ENCODE results near the gene NUB1.

NUB1 gene

DNA sequence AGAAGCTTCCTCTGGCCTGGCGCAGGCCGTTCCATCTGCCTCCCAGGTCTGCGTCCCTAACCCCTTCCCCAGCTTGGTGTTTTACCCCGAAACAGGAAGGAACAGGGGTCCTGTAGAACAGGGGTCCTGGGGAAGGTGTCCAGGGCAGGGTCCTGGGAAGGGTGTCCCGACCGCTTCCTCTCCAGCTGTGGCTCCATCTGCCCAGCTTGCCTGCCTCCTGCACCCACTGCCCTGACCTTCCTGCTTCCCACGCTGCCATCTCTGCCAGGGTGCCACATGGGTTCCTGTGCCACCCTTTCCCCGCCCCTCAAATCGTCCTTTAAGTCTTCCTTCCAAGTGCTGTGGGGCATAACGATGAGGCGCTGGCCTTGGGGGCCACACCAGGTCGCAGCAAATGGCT lies 35.8 kb downstream of the NUB1 start:
- DNase-seq (ENCODE audit: low read depth in 2 of 2), result no peak

DNA sequence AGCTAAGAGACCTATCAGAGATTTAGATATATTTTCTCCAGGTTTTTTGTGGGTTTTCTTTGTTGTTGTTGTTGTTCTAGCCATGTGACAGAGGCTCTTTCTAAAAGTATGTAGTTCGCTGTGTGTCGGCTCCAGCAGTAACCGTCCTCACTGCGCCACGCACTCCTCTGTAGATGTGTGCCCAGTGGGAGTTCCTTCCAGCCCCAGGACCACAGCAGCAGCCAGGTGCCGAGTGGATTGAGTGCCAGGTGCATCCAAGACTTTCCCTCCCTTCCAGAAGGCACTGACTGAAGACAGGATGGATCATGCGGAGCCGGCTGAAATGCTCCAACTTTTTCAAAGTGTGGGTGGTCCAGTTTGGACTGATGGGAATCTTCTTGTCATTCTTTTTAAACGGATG lies 36.4 kb downstream of the NUB1 start:
- no peak for DNase-seq (ENCODE audit: low read depth in 2 of 2)

DNA sequence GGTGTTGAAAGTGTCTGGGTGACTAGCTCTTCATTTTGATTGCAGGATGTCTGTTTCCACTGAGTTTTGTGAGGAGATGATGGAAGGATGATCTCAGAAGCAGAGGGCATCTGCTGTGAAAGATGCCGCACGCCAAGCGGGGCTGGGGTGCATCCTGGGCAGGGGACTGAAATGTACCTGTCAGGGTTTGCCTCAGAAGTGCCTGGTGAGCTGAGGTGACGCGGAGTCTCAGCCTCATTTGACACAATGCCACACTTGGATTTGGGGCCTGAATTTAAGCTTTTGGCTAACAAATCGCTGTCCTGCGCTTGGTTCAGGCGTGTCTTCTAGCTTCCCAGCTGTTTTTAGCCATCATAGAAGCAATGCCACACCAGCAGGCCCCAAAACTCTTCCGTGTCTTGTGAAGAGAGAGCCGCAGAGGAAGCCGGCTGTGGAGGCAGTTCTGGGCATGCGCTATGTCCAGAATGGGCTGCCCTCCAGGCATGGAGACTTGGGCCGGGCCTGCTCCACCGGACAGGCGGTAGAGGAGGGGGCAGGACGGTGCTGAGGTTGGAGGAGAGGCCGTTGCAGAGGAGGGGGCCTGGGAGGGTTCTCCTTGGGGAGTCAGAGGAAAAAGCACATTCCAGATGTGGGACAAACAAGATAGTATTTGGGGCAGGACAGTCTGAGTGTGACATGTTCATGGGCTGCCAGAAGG lies 37.0 kb downstream of the NUB1 start:
- no peak for DNase-seq (ENCODE audit: low read depth in 2 of 2)

DNA sequence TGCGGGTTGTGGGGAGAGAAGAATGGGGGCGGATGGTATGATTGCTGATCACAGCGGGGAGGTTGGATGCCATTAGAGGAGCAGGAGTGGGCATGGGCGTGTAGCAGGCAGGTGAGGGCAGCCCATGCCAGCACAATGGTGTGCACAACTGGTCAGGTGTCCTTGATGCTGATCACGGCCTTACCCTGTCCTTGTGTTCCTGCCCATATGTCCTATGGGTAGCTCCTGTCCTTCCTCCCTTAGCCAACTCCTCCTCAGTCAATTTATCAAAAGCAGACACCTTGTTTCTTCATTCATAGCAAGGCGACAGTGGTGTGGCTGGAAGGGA lies 37.5 kb downstream of the NUB1 start:
- DNase-seq (ENCODE audit: low read depth in 2 of 2), result no peak

DNA sequence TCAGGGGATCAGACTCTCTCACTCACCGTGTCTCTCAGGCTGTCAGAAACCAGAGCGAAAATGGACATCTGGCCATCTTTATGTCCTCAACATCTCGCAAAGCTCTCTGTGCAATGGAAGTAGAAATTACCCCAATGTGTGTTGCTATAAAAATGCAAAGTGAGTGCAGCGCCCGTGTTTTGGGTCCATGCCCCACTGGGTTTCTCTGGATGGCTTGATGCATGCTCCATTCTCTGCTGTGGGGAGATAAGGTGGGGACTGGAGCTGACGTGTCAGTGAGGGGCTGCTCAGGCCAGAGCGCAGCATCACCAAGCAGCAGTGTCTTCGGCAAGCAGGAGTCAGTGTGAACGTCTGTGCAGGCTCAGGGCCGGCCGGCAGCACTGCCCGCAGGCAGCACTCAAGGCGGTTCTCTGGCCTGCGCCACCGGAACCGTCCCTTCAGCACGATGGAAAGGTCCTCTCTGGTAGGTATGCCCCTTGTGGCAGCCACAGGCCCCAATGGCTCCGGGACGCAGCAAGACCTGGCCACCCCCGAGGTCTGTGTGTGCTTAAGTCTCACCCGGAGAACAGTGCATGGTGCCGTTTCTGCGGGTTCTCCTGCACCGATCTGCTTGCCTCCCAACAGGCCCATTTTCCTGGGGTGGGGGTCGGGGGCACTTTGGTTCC lies 38.1 kb downstream of the NUB1 start:
- no peak for DNase-seq (ENCODE audit: low read depth in 2 of 2)

DNA sequence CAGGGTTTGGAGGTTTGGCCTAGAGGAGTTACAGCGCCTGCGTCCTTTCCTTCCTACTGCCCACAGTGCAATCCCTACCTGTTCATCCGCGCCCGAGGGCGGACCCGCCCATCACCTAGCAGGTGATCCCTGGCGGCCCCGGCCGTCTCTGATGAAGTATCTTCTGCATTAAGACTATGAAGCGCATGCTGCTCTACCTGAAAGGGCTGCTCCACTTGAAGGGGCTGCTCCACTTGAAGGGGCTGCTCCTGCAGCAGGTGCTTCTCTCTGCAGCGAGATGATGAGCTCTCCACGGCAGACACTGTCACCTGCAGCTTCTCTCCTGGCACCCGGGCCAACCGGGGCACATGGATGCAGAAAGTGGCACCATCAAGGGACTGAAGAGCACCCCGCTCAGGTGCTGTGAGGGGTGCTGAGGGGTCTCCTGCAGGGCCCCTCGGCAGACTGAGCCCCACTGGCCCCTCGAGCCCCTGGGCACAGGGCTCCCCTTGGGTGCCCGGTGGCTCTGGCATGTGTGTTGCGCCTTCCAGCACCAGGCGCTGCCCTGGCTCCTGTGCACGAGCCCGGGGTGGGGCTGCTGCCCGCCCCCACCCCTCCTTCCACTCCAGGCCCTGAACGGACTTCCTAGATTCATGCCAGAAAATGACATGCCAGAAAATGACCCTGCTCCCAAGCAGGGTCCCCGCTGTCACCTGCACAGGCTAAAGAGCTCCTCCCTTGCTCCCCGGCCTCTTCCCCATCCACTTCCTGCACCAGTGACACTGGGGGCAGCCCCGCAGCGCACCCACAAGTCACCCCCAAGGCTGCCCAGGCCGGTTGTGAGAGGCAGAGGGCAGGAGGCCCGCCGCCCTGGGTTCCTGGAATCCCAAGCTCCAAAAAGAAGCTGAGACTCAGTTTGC lies 38.8 kb downstream of the NUB1 start:
- no peak for DNase-seq (ENCODE audit: low read depth in 2 of 2)

DNA sequence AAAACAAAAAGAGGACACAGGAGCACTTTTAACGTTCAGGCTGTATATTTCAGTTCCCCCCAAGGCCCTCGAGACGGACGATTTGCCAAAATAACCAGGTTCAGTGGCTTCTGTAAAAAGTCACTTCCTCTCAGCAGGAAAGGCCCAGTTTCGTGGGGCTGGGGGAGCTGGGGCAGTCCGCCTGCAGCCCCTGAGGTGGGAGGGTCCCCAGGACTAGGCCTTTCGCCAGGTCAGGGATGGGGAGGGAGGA lies 39.4 kb downstream of the NUB1 start:
- DNase-seq (ENCODE audit: low read depth in 2 of 2), result no peak

DNA sequence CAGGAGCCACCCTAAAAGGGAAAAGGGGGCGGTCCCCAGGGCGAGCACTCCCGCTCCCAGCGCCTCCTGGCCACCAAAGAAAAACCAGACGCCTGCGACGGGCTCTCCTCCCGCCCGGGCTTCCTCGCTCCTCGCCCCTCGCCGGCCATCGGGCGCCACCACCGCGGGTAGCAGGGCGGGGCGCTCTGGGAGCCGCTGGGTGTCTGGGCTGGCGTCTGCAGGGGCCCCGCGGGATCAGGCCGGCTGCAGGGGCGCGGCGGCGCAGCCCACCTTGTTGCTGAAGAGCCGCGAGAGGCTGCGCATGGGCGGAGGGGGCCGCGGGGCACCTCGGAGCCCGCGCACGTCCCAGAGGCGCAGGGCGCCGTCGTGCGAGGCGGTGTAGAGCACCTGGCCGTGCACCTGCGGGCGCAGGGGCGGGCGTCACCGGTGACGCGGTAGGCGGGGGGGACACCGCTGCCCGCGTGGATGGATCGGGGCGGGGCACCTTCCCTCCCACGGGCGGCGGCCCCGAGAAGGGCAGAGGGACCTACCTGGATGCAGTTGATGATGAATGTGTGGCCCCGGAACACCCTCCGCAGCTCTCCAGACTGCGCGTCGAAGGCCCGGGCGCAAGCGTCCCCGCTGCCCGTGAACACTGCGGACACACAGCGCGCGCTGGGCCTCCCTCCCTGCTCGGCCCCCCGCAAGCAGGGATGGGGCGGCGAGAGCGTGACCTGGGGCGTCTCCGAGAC lies 39.9 kb downstream of the NUB1 start:
- no peak for DNase-seq (ENCODE audit: low read depth in 2 of 2)

DNA sequence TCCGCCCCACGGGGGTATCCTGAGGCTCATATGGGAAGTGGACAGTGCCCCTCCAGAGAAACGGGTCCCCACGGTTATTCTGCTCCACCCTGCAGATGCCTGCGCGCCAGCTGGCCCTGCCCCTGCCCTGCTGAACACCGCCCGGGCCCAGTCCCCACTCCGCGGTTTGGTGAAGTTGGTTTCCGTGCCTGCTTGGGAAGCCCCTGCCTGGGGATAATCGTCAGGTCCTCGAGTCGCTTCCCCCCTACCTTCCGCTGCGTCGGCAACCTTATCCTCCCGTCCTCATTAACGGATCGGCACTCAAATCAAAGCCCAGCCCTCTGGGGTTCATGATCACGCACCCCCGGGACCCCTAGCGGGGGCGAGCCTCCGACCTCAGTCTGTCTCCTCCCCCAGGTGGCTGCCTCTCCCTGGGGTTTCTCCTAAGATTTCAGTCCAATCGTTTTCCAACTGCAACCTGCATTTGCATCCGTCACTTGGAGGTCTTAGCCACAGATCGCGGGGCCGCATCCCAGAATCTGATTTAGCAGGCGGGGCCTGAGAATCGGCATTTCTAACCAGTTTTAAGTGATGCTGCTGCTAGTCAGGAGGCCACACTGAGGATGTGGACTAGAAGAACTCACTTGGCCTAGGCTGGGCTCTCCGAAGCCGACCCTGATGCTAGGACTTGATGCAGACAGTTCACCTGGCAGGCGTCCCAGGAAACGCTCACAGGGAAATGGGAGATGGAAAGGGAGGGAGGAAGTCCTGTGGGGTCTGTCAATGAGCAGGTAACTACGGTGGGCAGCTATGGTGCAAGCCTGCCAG lies 40.7 kb downstream of the NUB1 start:
- no peak for DNase-seq (ENCODE audit: low read depth in 2 of 2)

DNA sequence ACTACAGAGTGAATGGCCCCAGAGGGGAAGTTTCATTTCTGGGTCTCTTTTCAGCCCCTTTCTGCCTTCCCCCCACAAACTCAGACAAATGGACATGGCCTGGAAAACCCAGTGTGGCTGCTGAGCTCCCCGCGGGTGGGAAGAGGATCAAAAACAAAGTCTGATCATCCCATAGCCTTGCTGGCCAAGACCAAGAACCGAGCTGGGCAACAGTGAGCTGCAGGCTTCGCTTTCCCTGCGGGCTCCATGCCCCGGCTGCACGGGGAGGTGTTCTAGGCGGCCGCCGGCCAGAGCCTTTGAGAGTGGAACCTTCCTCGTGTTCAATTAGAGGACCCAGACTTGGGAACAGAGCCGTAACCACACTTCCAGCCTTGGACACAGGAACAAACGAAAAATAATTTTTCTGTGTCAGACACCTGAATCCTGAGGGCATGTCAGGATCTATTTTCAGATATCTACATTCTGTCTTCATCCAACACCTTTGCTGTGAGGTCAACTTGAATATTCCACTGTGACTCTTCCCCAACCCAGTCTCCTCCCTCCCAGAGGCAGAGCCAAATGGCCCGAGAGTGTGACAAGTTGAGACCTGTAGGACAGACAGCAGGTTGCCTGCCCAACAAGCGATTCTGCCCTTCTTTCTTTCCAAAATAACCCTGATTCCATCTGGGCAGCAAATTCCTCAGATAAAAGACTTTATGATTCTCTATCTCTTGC lies 42.2 kb downstream of the NUB1 start:
- no peak for DNase-seq (ENCODE audit: low read depth in 2 of 2)

DNA sequence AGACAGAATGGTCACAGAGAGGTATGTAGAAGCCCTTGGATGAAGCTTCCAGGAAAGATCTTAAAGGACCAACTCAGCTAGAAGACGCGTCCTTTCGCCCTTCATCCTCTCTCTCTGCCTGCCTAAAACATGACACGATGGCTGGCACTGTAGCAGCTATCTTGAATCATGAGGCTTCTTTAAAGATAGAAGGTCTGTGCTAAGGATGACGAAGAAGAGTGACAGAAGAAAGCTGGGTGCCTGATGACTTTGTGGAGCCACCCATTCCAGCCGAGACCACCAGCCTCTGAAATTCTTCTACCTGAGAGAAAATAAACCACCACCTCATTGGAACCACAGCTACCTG lies 42.7 kb downstream of the NUB1 start:
- DNase-seq (ENCODE audit: low read depth in 2 of 2), result no peak

DNA sequence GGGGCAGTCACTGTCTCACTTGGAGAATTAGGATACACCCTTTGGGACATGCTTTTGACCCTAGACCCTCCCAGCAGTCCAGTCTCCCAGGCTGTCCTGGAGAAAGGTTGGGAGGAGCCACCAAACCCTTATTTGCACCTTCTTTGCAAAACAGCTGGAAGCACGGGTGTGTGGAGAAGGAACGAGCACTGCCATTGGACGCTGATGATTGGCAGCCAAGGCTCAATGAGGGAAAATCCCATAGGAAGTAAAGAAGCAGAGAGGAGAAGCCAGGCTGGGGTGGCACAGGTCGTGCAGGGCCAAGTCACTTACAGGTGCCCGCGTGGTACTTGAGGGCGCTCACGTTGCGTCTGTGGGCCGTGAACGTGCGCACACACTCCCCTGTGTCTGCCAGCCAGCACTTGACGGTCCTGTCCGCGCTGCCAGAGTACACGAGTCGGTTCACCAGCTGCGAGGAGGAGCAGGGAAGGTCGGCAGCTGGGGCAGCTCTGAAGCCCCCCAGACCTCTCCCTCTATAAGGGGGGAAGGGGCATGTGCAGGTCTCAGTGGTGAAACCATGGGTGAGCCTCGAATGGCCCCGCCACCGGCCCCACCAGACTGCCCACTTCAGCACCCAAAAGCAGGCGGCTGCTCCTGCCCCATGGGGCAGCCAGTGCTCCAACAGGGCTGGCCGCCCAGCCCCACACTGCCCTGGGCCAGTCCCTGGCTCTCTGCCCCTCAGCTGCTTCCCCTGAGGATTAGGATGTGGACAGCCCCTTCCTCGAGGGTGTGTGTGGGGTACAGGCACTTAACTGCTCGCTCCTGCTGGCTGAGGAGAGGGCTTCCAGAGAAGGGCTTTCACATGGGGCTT lies 43.4 kb downstream of the NUB1 start:
- DNase-seq (ENCODE audit: low read depth in 2 of 2), result no peak

DNA sequence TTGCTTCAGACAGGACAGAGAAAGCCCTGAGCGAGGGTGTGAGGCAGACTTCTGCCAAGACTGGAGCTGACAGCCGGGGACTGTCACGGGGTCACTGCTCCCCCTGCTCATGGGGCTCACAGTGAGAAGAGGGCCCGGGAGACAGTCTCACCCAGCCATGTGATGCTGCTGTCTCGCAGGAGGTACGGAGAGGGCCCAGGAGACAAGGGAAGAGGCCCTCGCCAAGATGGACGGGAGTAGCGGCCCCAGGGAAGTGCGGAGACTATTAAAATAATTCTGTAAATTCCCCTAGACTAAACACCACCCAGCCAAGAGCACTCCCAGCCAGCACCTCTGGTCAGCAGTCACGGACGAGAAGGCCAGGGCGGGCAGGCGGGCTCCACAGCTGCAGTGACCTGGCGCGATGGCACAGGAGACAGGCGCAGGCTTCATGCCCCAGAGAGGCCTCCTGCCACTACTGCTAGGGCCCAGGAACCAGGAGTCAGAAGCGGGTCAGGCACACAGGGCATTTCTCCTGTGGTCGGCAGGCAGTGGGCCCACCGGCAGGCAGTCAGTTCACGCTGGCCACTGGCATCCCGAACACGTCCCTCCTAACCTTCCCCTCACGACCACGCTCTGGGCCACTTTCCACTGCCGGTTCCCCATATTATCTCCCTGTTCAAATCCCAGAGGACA lies 44.2 kb downstream of the NUB1 start:
- no peak for DNase-seq (ENCODE audit: low read depth in 2 of 2)

DNA sequence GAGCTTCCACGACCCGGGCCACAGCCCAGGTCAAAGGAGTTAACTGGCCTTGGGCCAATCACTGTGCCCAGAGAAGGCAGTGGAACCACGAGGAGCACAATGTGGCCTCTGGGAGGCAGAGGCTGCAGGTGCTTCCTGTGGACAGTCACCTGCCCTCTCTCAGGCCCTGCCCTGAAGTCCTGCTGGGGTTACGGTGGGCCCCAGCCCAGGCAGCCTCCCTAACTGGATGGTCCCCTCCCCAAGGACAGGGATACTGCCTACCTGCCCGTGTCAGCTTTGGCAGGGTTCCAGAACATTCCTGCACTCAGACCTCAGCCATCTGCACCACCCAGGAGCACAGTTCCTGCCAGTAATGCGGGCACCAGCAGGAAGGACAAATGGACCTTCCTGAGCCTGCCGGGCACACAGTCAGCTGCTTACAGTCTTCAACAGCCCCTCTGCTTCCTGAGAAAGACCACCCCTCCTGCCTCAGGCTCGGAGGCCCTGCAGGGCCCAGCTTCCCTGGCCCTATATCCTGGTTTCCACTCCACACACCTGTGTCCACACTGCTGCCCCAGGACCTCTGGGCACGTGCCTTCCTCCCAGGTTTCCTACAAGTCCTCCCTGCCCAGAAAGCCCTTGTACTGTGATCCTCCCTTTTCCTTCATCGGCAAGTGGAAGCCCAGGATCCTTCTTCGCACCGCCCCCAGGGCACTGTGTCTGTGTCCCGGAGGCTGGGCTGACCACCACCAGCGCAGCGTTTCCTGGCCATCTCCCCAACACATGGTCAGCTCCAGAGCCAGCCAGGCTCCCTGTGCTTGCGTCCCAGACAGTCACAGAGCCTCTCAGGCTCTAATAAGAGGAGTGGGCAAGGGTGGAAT lies 44.9 kb downstream of the NUB1 start:
- DNase-seq (ENCODE audit: low read depth in 2 of 2), result no peak

DNA sequence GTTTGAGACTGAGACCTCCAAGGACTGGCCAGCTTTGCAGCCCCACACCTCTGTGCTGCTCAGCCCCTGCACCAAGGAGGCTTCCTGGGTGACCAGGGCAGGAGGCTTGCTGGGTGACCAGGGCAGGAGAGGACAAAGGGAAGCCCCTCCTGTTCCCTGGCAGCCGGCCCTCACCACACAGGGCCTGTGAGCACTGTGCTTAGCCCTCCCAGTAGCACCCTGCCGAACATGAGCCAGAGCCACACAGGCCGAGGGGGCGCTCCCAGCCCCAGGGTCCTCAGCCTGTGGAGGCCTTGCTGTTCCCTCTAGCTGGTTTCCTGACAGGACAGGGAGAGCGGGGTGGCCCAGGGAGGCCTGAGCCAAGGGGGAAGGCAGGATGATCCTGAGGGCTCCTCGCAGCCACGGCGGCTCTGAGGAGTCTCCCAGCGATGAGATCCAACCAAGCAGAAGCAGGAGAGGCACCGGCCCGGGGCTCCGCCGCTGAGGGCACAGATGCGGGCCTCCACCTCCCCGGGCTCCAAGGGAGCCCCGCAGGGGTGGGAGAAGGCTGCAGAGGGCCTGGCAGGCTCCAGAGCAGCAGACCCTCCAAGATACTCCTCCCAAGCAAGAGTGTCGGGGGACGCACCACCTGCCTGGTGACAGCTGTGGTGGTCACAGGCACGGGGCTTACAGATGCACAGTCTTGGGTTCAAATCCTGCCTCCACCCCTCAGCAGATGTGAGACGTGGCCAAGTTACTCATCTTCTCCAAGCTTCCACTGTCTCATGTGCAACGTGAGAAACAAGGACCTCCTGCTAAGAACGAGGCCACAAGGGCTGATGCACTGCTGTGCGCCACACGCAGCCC lies 45.8 kb downstream of the NUB1 start:
- no peak for DNase-seq (ENCODE audit: low read depth in 2 of 2)

DNA sequence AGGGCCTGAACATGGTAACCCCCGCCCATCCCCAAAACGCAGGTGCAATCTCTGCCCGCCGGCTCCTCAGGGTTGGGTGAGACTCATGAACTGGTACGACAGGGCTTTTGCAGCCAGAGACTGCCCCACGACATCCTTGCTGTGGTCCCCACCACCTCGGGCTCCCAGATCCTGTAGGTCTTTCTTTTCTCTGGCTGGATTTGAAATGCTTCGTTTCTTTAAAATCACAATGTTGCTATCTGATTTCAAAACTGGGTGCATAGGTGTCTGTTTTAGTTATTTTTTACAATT lies 46.3 kb downstream of the NUB1 start:
- no peak for DNase-seq (ENCODE audit: low read depth in 2 of 2)

DNA sequence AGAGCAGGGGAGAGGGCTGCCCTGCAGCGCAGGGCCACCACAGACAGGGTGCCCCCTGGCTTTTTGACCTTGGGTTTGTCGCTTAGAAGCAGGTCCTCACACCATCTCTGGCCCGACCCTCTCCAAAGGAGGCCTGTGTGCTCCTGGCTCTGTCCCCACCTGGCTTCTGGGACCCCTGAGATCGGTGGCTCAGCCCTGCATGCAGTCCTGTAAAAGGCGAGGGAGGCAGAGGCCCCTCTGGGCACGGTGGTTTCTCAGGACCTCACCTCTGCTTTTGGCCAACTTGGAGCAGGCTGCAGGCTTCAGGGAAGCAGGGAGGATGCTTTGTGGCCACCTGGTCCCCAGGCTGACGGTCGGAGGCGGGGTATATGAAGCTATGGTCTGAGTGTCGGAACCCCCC lies 46.8 kb downstream of the NUB1 start:
- no peak for DNase-seq (ENCODE audit: low read depth in 2 of 2)

Data from stimulated activated CD8-positive, alpha-beta memory T cell treated with anti-CD3 and anti-CD28 coated beads, Interleukin-7, amount 100 ng/mL, for 1 hour (primary cell).